Measurements from ENCODE around the gene AMOT.

DNA sequence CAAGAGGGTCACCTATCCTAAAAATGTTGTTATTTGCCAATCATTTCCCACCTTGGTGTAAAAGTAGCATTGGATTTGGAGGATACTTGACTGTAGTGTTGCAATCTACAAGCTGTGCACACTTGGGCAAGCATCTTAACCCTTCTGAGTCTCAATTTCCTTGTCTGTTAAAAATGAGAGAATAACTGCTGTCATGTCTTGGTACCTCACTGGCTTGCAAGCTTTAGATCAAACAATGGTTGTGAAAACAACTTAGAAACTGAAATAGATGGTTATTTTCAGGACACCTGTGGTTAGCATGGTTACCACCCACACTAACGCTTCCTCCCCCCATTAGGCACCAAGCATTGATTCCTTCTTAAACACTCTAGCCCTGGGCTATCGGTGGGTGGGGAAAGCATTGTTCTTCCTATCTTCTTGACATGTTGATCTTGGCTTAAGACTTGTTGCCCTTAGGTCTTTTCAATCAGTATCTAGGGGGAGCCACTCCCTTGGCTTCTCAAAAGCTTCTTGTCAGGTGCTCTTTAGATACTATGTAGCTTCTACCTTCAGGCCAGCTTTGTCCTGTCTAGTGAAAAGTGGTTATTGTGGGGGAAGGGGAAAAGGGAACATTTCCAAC, 10.6 kb upstream of the AMOT start:
- no peak for TF ChIP-seq CTCF (IDR thresholded peaks at IDR 0.05)
- TF ChIP-seq POLR2A (IDR thresholded peaks at IDR 0.05): no peak
